ENCODE data around the gene STARD5.

The STARD5 gene

GRCh38 chr15:81337713-81338157 is 13.8 kb upstream of the STARD5 start:
- no peak overlapping the region for H3K9ac ChIP-seq (ENCODE audit: low read depth, low read length)
- H3K36me3 ChIP-seq (ENCODE audit: insufficient read depth, low read length), result no peaks in the 10 kb centered on the region
- H3K4me3 ChIP-seq (ENCODE audit: low read depth in 1 of 2, low read length in 2 of 2), result no peak overlapping the region
- ATAC-seq (ENCODE audit: insufficient read depth, low read depth), result no peak
- H2AFZ ChIP-seq (ENCODE audit: low read depth, low read length), result no peak overlapping the region
- H3K4me1 ChIP-seq (ENCODE audit: insufficient read depth, low read length), result no peaks in the 10 kb centered on the region
- no peaks in the 10 kb centered on the region for H3K79me2 ChIP-seq (ENCODE audit: insufficient read depth, low read length)
- no peaks in the 10 kb centered on the region for H3K27me3 ChIP-seq (ENCODE audit: insufficient read depth, low read length, poor library complexity)
- H3K9me3 ChIP-seq (ENCODE audit: insufficient read depth, low read length, severe bottlenecking), result no peaks in the 10 kb centered on the region
- no peak overlapping the region for H3K27ac ChIP-seq (ENCODE audit: low read length)
- DNase-seq, result no peak
- no peaks in the 10 kb centered on the region for H4K20me1 ChIP-seq (ENCODE audit: insufficient read depth, low read length)
- H3K4me2 ChIP-seq (ENCODE audit: insufficient read depth, low read length), result no peak overlapping the region
- TF ChIP-seq, protein P1, sequence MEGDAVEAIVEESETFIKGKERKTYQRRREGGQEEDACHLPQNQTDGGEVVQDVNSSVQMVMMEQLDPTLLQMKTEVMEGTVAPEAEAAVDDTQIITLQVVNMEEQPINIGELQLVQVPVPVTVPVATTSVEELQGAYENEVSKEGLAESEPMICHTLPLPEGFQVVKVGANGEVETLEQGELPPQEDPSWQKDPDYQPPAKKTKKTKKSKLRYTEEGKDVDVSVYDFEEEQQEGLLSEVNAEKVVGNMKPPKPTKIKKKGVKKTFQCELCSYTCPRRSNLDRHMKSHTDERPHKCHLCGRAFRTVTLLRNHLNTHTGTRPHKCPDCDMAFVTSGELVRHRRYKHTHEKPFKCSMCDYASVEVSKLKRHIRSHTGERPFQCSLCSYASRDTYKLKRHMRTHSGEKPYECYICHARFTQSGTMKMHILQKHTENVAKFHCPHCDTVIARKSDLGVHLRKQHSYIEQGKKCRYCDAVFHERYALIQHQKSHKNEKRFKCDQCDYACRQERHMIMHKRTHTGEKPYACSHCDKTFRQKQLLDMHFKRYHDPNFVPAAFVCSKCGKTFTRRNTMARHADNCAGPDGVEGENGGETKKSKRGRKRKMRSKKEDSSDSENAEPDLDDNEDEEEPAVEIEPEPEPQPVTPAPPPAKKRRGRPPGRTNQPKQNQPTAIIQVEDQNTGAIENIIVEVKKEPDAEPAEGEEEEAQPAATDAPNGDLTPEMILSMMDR (IDR thresholded peaks at IDR 0.05; ENCODE audit: borderline replicate concordance, extremely low read depth, low read length, poor library complexity, severe bottlenecking), result no peak
- no peak for TF ChIP-seq EZH2 (IDR thresholded peaks at IDR 0.05; ENCODE audit: borderline replicate concordance, low read depth, low read length, severe bottlenecking)

DNA sequence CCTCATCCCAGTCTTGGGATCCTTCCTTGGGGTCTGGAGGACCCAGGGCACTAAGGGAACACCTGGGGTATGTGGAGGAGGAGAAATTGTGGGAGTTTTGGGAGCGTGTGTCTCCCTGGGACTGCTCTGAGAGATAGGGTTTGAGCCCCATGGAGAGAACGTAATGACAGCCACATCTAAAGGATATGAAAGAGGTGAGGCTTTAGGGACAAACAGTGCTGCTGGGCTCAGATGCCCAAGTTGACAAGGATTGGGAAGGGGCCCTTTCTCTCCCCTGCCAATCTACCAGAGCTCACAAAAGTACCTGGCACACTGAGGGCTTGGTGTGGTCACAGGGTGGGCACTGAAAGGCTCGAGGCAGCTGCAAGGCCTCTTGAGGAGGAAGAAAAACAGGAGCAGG is 13.3 kb upstream of the STARD5 start:
- Histone ChIP-seq H3K36me3 (ENCODE audit: insufficient read depth, low read length) (no peaks in the 10 kb centered on the region), H2AFZ (ENCODE audit: low read depth, low read length) (no peak overlapping the region), H3K4me3 (ENCODE audit: low read depth in 1 of 2, low read length in 2 of 2) (no peak overlapping the region), H3K9me3 (ENCODE audit: insufficient read depth, low read length, severe bottlenecking) (no peaks in the 10 kb centered on the region), H3K4me1 (ENCODE audit: insufficient read depth, low read length) (no peaks in the 10 kb centered on the region), H4K20me1 (ENCODE audit: insufficient read depth, low read length) (no peaks in the 10 kb centered on the region), H3K27ac (ENCODE audit: low read length) (no peak overlapping the region), H3K9ac (ENCODE audit: low read depth, low read length) (no peak overlapping the region), H3K27me3 (ENCODE audit: insufficient read depth, low read length, poor library complexity) (no peaks in the 10 kb centered on the region), H3K79me2 (ENCODE audit: insufficient read depth, low read length) (no peaks in the 10 kb centered on the region), H3K4me2 (ENCODE audit: insufficient read depth, low read length) (no peak overlapping the region)
- no peak for DNase-seq
- ATAC-seq (ENCODE audit: insufficient read depth, low read depth), result no peak
- TF ChIP-seq, protein P1 (IDR thresholded peaks at IDR 0.05; ENCODE audit: borderline replicate concordance, extremely low read depth, low read length, poor library complexity, severe bottlenecking), result no peak
- TF ChIP-seq EZH2 (IDR thresholded peaks at IDR 0.05; ENCODE audit: borderline replicate concordance, low read depth, low read length, severe bottlenecking), result no peak

- Histone ChIP-seq H3K9me3 (ENCODE audit: insufficient read depth, low read length, severe bottlenecking) (no peaks in the 10 kb centered on the region), H3K27ac (ENCODE audit: low read length) (no peak overlapping the region)
- ATAC-seq (ENCODE audit: insufficient read depth, low read depth), result no peak
Observed at GRCh38 chr15:81336568-81336967, 12.6 kb upstream of the STARD5 start.

More at GRCh38 chr15:81336568-81336967, 12.6 kb upstream of the STARD5 start:
- Histone ChIP-seq H3K4me1 (ENCODE audit: insufficient read depth, low read length) (no peaks in the 10 kb centered on the region), H3K9ac (ENCODE audit: low read depth, low read length) (no peak overlapping the region), H4K20me1 (ENCODE audit: insufficient read depth, low read length) (no peaks in the 10 kb centered on the region), H3K36me3 (ENCODE audit: insufficient read depth, low read length) (no peaks in the 10 kb centered on the region), H2AFZ (ENCODE audit: low read depth, low read length) (no peak overlapping the region), H3K79me2 (ENCODE audit: insufficient read depth, low read length) (no peaks in the 10 kb centered on the region), H3K4me2 (ENCODE audit: insufficient read depth, low read length) (no peak overlapping the region), H3K27me3 (ENCODE audit: insufficient read depth, low read length, poor library complexity) (no peaks in the 10 kb centered on the region), H3K4me3 (ENCODE audit: low read depth in 1 of 2, low read length in 2 of 2) (no peak overlapping the region)
- DNase-seq, result peak; percentile 19
- TF ChIP-seq, protein P1 (IDR thresholded peaks at IDR 0.05; ENCODE audit: borderline replicate concordance, extremely low read depth, low read length, poor library complexity, severe bottlenecking), result peak; percentile 53
- TF ChIP-seq EZH2 (IDR thresholded peaks at IDR 0.05; ENCODE audit: borderline replicate concordance, low read depth, low read length, severe bottlenecking), result no peak

Data from DND-41 (cell line).